GM12878 (cell line): ENCODE measurements around the gene C6orf62.

Experiments
- BHLHE40 ChIP-seq, 2 experiments: fragments of 450-650 bp in 1 of 2; IDR thresholded peaks; 2 replicates each; pipeline ENCODE4 v1.6.1; 2011 to 2017; ENCODE audit warnings: low read depth in 2 of 2, borderline replicate concordance in 1 of 2, improper control_type of control experiment in 1 of 2, low read length in 1 of 2, mild to moderate bottlenecking in 1 of 2
- CEBPB ChIP-seq, 2 experiments: fragments of 150-350 bp in 1 of 2; IDR thresholded peaks; 2 replicates each; pipeline ENCODE4 v1.6.1; 2012 to 2014; ENCODE audit warnings: low read depth in 2 of 2, low read length in 2 of 2, borderline replicate concordance in 1 of 2, inconsistent platforms in 1 of 2
- CHD2 ChIP-seq: IDR thresholded peaks from 2 replicates; pipeline ENCODE4 v1.6.1; 2011; ENCODE audit warnings: low read depth, low read length, improper control_type of control experiment, borderline replicate concordance
- CHD4 ChIP-seq: fragments of 200-600 bp; sonication (generic); IDR thresholded peaks from 2 replicates; pipeline ENCODE4 v1.6.1; 2016; ENCODE audit warnings: mild to moderate bottlenecking
- HDAC2 ChIP-seq: fragments of 200-600 bp; sonication (generic); IDR thresholded peaks from 2 replicates; pipeline ENCODE4 v1.6.1; 2017
- JUND ChIP-seq: IDR thresholded peaks from 2 replicates; pipeline ENCODE4 v1.6.1; 2012; ENCODE audit warnings: low read depth, mild to moderate bottlenecking, low read length, improper control_type of control experiment, moderate library complexity
- POLR2A ChIP-seq: IDR thresholded peaks from 2 replicates; pipeline ENCODE4 v1.6.1; 2011; ENCODE audit warnings: low read depth, mild to moderate bottlenecking, low read length
- POLR2AphosphoS5 ChIP-seq: IDR thresholded peaks from 2 replicates; pipeline ENCODE4 v1.6.1; 2011; ENCODE audit warnings: mild to moderate bottlenecking, low read length, inconsistent platforms
- REST ChIP-seq: IDR thresholded peaks from 2 replicates; pipeline ENCODE4 v1.6.1; 2012; ENCODE audit warnings: mild to moderate bottlenecking, low read depth, low read length
- SMC3 ChIP-seq: IDR thresholded peaks from 2 replicates; pipeline ENCODE4 v1.6.1; 2011; ENCODE audit warnings: low read length, improper control_type of control experiment, borderline replicate concordance
- ZBTB33 ChIP-seq: fragments of 450-650 bp; IDR thresholded peaks from 2 replicates; pipeline ENCODE4 v1.6.1; 2017; ENCODE audit warnings: mild to moderate bottlenecking
- TF ChIP-seq, protein P1 (sequence below): IDR thresholded peaks from 2 replicates; pipeline ENCODE4 v1.6.1; 2012; ENCODE audit warnings: low read depth, low read length, improper control_type of control experiment
- TF ChIP-seq, protein P2 (sequence below), 3 experiments: IDR thresholded peaks in 2 of 3; conservative IDR thresholded peaks in 1 of 3; 2 replicates each; pipeline ENCODE4 v1.5.1; 2011; ENCODE audit warnings: low read depth in 3 of 3, low read length in 3 of 3, mild to moderate bottlenecking in 3 of 3, control low read depth in 2 of 3, moderate library complexity in 2 of 3, inconsistent platforms in 1 of 3, mixed read lengths in 1 of 3; ENCODE audit not compliant: control insufficient read depth in 2 of 3, insufficient read depth in 1 of 3; ENCODE audit errors: extremely low read depth in 1 of 3

DNA sequence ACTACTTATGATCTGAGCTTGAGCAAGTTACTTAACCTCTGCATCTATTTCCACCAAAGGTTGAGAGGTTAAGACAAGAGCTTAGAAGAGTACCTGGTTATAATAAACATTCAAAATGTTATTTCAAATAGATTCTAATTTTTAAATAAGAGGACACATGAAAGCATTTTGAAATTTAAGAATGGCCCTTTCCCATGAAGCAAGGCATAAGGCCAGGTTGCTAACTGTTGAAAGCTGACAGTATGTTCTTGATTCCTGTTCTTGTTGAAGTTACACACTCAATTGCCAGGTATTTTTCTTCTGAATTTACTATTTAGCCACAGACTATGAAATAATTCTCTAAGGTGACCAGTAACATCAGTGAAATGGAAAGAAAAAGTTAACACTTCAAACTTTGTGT is 14.5 kb downstream of the C6orf62 start:
- no peak for TF ChIP-seq CEBPB (IDR thresholded peaks at IDR 0.05; ENCODE audit: borderline replicate concordance in 1 of 2, low read depth in 2 of 2, low read length in 2 of 2)
- no peak for TF ChIP-seq BHLHE40 (IDR thresholded peaks at IDR 0.05; ENCODE audit: borderline replicate concordance in 1 of 2, low read depth in 2 of 2, low read length in 1 of 2)
- TF ChIP-seq JUND, result no peak
- TF ChIP-seq CHD4, result no peak
- TF ChIP-seq CHD2, result no peak
- no peak for TF ChIP-seq SMC3
- TF ChIP-seq POLR2AphosphoS5, result no peak
- no peak for TF ChIP-seq ZBTB33
- TF ChIP-seq, protein P1, sequence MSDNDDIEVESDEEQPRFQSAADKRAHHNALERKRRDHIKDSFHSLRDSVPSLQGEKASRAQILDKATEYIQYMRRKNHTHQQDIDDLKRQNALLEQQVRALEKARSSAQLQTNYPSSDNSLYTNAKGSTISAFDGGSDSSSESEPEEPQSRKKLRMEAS, result no peak
- TF ChIP-seq POLR2A, result no peak
- TF ChIP-seq, protein P2, sequence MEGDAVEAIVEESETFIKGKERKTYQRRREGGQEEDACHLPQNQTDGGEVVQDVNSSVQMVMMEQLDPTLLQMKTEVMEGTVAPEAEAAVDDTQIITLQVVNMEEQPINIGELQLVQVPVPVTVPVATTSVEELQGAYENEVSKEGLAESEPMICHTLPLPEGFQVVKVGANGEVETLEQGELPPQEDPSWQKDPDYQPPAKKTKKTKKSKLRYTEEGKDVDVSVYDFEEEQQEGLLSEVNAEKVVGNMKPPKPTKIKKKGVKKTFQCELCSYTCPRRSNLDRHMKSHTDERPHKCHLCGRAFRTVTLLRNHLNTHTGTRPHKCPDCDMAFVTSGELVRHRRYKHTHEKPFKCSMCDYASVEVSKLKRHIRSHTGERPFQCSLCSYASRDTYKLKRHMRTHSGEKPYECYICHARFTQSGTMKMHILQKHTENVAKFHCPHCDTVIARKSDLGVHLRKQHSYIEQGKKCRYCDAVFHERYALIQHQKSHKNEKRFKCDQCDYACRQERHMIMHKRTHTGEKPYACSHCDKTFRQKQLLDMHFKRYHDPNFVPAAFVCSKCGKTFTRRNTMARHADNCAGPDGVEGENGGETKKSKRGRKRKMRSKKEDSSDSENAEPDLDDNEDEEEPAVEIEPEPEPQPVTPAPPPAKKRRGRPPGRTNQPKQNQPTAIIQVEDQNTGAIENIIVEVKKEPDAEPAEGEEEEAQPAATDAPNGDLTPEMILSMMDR (IDR thresholded peaks at IDR 0.05 in 2 of 3, conservative IDR thresholded peaks at IDR 0.05 in 1 of 3; ENCODE audit: control insufficient read depth in 2 of 3, extremely low read depth in 1 of 3, insufficient read depth in 1 of 3, low read depth in 3 of 3, low read length in 3 of 3), result no peak
- TF ChIP-seq HDAC2, result no peak
- no peak for TF ChIP-seq REST
